ENCODE measurements around the gene C1orf35. TPM values are rescaled to one million over a fixed set of nuclear protein-coding genes. Genes with fewer than 3 reads are reported as not detected.

Gene C1orf35
- total and polyA plus RNA-seq, 9 of the 15 experiments (the other 6 are each of a cell fraction or from before 2014, with no cell fraction given), result 3.2 to 48.7 (median 12.5) TPM

DNA sequence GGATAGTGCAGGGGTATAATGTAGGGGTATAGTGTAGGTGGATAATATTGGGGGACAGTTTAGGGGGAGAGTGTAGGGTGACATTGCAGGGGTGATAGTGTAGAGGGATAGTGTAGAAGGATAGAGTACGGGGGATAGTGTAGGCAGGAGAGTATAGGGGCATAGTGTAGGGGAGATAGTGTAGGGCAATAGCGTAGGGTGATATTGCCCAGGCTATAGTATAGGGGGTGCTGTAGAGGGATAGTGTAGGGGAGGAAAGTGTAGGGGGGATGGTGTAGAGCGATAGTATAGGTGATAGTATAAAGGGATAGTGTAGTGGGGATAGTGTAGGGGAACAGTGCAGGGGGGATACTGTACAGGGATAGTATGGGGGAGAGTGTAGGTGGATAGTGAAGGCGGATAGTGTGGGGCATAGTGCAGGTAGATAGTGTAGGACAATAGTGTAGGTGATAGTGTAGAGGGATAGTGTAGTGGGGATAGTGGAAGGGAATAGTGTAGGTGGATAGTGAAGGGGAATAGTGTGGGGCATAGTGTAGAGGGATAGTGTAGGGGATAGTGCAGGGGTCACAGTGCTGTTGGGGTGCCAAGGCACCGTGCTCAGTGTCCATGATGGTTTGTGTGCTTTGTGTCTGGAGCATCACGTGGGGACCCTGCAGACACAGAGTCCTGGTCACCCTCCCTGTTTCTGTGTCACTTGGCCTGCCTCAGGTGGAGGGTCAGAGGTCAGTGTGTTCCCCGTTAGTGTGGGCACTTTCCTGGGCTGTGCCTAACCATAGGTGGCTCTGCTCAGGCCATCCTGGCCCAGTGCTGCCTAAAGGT, 31.1 kb downstream of the C1orf35 start (continued):
- TF ChIP-seq, protein P1, sequence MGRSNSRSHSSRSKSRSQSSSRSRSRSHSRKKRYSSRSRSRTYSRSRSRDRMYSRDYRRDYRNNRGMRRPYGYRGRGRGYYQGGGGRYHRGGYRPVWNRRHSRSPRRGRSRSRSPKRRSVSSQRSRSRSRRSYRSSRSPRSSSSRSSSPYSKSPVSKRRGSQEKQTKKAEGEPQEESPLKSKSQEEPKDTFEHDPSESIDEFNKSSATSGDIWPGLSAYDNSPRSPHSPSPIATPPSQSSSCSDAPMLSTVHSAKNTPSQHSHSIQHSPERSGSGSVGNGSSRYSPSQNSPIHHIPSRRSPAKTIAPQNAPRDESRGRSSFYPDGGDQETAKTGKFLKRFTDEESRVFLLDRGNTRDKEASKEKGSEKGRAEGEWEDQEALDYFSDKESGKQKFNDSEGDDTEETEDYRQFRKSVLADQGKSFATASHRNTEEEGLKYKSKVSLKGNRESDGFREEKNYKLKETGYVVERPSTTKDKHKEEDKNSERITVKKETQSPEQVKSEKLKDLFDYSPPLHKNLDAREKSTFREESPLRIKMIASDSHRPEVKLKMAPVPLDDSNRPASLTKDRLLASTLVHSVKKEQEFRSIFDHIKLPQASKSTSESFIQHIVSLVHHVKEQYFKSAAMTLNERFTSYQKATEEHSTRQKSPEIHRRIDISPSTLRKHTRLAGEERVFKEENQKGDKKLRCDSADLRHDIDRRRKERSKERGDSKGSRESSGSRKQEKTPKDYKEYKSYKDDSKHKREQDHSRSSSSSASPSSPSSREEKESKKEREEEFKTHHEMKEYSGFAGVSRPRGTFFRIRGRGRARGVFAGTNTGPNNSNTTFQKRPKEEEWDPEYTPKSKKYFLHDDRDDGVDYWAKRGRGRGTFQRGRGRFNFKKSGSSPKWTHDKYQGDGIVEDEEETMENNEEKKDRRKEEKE (IDR thresholded peaks at IDR 0.05; ENCODE audit: borderline replicate concordance in 1 of 2, control insufficient read depth in 1 of 2, low read depth in 2 of 2, low read length in 1 of 2), result 0 out of 4 replicates have a peak, but pooled peaks of 1 of the 2 experiments have one; percentile 12
- TF ChIP-seq DPF2 (IDR thresholded peaks at IDR 0.05), result no peak
- TF ChIP-seq MAZ (CRISPR knock-in tag; conservative IDR thresholded peaks at IDR 0.05 in 1 of 2, IDR thresholded peaks at IDR 0.05 in 1 of 2), result no peak
- TF ChIP-seq, protein P2, sequence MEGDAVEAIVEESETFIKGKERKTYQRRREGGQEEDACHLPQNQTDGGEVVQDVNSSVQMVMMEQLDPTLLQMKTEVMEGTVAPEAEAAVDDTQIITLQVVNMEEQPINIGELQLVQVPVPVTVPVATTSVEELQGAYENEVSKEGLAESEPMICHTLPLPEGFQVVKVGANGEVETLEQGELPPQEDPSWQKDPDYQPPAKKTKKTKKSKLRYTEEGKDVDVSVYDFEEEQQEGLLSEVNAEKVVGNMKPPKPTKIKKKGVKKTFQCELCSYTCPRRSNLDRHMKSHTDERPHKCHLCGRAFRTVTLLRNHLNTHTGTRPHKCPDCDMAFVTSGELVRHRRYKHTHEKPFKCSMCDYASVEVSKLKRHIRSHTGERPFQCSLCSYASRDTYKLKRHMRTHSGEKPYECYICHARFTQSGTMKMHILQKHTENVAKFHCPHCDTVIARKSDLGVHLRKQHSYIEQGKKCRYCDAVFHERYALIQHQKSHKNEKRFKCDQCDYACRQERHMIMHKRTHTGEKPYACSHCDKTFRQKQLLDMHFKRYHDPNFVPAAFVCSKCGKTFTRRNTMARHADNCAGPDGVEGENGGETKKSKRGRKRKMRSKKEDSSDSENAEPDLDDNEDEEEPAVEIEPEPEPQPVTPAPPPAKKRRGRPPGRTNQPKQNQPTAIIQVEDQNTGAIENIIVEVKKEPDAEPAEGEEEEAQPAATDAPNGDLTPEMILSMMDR (IDR thresholded peaks at IDR 0.05 in 2 of 3, conservative IDR thresholded peaks at IDR 0.05 in 1 of 3; ENCODE audit: insufficient read depth in 2 of 3, low read depth in 1 of 3, low read length in 3 of 3), result peak in 1 of 3 experiments; percentile 22; a peak in 2 of 6 replicates
- TF ChIP-seq ZNF23 (CRISPR knock-in tag; IDR thresholded peaks at IDR 0.05), result no peak
- TF ChIP-seq GABPB1 (CRISPR knock-in tag; IDR thresholded peaks at IDR 0.05), result no peak
- TF ChIP-seq FOS (IDR thresholded peaks at IDR 0.05; ENCODE audit: extremely low read depth, insufficient read length), result no peak
- no peak for TF ChIP-seq RUNX1 (IDR thresholded peaks at IDR 0.05; ENCODE audit: low read depth)
- TF ChIP-seq ZNF780A (CRISPR knock-in tag; IDR thresholded peaks at IDR 0.05), result 0 out of 2 replicates have a peak, but pooled peaks have one; percentile 35
- TF ChIP-seq NR2C1 (IDR thresholded peaks at IDR 0.05), result peak; percentile 47; the same call in 1 of the 2 replicates
- TF ChIP-seq NR2C1 (tag; IDR thresholded peaks at IDR 0.05), result peak; percentile 55
- TF ChIP-seq, protein P3, sequence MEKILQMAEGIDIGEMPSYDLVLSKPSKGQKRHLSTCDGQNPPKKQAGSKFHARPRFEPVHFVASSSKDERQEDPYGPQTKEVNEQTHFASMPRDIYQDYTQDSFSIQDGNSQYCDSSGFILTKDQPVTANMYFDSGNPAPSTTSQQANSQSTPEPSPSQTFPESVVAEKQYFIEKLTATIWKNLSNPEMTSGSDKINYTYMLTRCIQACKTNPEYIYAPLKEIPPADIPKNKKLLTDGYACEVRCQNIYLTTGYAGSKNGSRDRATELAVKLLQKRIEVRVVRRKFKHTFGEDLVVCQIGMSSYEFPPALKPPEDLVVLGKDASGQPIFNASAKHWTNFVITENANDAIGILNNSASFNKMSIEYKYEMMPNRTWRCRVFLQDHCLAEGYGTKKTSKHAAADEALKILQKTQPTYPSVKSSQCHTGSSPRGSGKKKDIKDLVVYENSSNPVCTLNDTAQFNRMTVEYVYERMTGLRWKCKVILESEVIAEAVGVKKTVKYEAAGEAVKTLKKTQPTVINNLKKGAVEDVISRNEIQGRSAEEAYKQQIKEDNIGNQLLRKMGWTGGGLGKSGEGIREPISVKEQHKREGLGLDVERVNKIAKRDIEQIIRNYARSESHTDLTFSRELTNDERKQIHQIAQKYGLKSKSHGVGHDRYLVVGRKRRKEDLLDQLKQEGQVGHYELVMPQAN (IDR thresholded peaks at IDR 0.05; ENCODE audit: borderline replicate concordance), result no peak
- no peak for TF ChIP-seq FOXA1 (IDR thresholded peaks at IDR 0.05; ENCODE audit: borderline replicate concordance)
- TF ChIP-seq ADNP (tag; IDR thresholded peaks at IDR 0.05), result no peak
- TF ChIP-seq MECOM (CRISPR knock-in tag; IDR thresholded peaks at IDR 0.05), result no peak
- TF ChIP-seq, protein P4, sequence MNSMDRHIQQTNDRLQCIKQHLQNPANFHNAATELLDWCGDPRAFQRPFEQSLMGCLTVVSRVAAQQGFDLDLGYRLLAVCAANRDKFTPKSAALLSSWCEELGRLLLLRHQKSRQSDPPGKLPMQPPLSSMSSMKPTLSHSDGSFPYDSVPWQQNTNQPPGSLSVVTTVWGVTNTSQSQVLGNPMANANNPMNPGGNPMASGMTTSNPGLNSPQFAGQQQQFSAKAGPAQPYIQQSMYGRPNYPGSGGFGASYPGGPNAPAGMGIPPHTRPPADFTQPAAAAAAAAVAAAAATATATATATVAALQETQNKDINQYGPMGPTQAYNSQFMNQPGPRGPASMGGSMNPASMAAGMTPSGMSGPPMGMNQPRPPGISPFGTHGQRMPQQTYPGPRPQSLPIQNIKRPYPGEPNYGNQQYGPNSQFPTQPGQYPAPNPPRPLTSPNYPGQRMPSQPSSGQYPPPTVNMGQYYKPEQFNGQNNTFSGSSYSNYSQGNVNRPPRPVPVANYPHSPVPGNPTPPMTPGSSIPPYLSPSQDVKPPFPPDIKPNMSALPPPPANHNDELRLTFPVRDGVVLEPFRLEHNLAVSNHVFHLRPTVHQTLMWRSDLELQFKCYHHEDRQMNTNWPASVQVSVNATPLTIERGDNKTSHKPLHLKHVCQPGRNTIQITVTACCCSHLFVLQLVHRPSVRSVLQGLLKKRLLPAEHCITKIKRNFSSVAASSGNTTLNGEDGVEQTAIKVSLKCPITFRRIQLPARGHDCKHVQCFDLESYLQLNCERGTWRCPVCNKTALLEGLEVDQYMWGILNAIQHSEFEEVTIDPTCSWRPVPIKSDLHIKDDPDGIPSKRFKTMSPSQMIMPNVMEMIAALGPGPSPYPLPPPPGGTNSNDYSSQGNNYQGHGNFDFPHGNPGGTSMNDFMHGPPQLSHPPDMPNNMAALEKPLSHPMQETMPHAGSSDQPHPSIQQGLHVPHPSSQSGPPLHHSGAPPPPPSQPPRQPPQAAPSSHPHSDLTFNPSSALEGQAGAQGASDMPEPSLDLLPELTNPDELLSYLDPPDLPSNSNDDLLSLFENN (IDR thresholded peaks at IDR 0.05; ENCODE audit: low read depth in 2 of 2, low read length in 2 of 2), result no peak
